SIG-M5 treated with dmso at 0.1 percent for 504 hours (cell line): Measurements from ENCODE around the gene MUC20.

Experiments
- DNase-seq: peaks from one replicate; lab custom pipeline; 2025; ENCODE audit not compliant: unreplicated experiment; lab: John Stamatoyannopoulos, UW

The MUC20 gene

GRCh38 chr3:195754906-195755305 is 34.1 kb downstream of the MUC20 start:
- no peak for DNase-seq

- no peak for DNase-seq
Measured at GRCh38 chr3:195755391-195755790, 34.6 kb downstream of the MUC20 start.

- no peak for DNase-seq
Measured at GRCh38 chr3:195755791-195756676, 35.3 kb downstream of the MUC20 start.

GRCh38 chr3:195757438-195757770 is 36.6 kb downstream of the MUC20 start:
- DNase-seq, result no peak

- no peak for DNase-seq
Measured at GRCh38 chr3:195757827-195758226, 37.0 kb downstream of the MUC20 start.

- DNase-seq, result no peak
Measured at GRCh38 chr3:195758721-195759353, 38.1 kb downstream of the MUC20 start.

GRCh38 chr3:195760345-195761122 is 39.8 kb downstream of the MUC20 start:
- no peak for DNase-seq

GRCh38 chr3:195761123-195761566 is 40.4 kb downstream of the MUC20 start:
- DNase-seq, result no peak

GRCh38 chr3:195761567-195762248 is 40.9 kb downstream of the MUC20 start:
- no peak for DNase-seq

GRCh38 chr3:195762249-195762585 is 41.4 kb downstream of the MUC20 start:
- no peak for DNase-seq

GRCh38 chr3:195762611-195763010 is 41.8 kb downstream of the MUC20 start:
- DNase-seq, result no peak

- no peak for DNase-seq
Measured at GRCh38 chr3:195763076-195763830, 42.5 kb downstream of the MUC20 start.

GRCh38 chr3:195763843-195764825 is 43.4 kb downstream of the MUC20 start:
- no peak for DNase-seq

GRCh38 chr3:195764961-195765706 is 44.4 kb downstream of the MUC20 start:
- DNase-seq, result no peak

GRCh38 chr3:195766671-195767070 is 45.9 kb downstream of the MUC20 start:
- no peak for DNase-seq

- DNase-seq, result no peak
Measured at GRCh38 chr3:195767792-195768191, 47.0 kb downstream of the MUC20 start.

GRCh38 chr3:195768414-195768813 is 47.6 kb downstream of the MUC20 start:
- DNase-seq, result no peak

GRCh38 chr3:195768831-195769303 is 48.1 kb downstream of the MUC20 start:
- DNase-seq, result no peak

- no peak for DNase-seq
Measured at GRCh38 chr3:195769551-195769950, 48.8 kb downstream of the MUC20 start.
